ENCODE measurements around the gene STX10.

Gene STX10

DNA sequence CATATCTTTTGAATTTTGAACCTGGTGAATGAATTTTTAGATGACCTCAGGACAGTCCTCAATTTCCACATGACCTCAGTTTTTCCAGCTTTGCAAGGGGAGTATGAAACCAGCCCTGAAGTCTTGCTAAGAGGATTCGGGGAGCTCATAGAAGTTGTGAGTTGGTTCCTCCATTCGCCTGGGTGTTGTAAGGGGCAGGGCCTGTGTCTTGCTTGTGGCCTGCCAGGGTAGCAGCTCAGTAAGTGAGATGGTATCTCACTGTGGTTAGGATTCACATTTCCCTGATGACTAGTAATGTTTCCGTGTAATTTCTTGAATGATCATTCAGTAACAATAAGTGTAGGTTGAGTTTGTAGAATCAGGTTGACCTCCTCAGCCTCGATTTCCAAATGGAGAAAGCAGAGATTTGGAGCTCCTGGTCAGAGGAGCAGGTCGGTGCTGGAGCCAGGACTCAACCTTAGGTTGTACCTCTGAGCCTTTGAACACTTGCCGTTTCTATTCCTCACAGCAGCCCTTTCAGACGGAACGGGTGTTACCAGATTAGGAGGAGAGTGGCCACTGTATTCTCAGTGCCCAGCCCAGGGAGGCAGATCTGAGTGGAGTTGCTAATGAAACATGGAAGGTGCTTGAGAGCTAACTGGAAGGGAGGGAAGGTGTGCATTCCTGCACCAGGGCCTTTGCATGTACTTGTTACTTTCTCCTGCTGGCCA, 17.5 kb downstream of the STX10 start:
- DNase-seq (ENCODE audit: low read depth), result peak; percentile 48
- TF ChIP-seq, protein P1, sequence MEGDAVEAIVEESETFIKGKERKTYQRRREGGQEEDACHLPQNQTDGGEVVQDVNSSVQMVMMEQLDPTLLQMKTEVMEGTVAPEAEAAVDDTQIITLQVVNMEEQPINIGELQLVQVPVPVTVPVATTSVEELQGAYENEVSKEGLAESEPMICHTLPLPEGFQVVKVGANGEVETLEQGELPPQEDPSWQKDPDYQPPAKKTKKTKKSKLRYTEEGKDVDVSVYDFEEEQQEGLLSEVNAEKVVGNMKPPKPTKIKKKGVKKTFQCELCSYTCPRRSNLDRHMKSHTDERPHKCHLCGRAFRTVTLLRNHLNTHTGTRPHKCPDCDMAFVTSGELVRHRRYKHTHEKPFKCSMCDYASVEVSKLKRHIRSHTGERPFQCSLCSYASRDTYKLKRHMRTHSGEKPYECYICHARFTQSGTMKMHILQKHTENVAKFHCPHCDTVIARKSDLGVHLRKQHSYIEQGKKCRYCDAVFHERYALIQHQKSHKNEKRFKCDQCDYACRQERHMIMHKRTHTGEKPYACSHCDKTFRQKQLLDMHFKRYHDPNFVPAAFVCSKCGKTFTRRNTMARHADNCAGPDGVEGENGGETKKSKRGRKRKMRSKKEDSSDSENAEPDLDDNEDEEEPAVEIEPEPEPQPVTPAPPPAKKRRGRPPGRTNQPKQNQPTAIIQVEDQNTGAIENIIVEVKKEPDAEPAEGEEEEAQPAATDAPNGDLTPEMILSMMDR (conservative IDR thresholded peaks at IDR 0.05; ENCODE audit: low read depth, low read length), result no peak
- H3K4me3 ChIP-seq (ENCODE audit: low read depth, low read length), result no peak overlapping the region

DNA sequence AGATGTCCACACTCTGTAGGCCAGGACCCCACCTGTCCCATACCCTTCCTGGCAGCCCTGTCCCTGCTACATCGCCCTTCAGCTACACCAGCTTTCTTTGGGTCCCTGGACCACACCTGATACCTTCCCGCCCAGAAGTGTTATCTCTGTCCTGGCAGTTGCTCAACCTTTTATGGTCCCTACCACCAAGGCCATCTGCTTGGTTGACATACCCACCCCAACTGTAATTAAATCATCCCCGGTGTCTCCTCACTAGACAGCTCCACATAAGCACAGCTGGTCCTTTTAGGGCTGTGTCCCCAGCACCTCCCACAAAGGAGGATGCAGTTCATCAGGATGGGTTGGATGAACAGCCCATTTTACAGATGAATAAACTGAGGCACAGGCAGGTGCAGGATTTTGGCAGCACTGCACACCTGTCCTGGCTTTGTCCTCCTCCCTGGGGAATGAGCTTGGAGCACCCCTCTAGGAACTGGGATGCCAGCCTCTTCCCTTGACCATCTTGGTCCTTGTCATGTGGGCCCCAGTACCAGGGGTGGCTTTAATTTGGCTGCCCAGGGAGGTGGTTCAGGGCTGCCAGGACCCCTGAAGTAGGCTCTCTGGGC, 19.2 kb downstream of the STX10 start:
- TF ChIP-seq, protein P1 (conservative IDR thresholded peaks at IDR 0.05; ENCODE audit: low read depth, low read length), result no peak
- no peak overlapping the region for H3K4me3 ChIP-seq (ENCODE audit: low read depth, low read length)
- DNase-seq (ENCODE audit: low read depth), result no peak

DNA sequence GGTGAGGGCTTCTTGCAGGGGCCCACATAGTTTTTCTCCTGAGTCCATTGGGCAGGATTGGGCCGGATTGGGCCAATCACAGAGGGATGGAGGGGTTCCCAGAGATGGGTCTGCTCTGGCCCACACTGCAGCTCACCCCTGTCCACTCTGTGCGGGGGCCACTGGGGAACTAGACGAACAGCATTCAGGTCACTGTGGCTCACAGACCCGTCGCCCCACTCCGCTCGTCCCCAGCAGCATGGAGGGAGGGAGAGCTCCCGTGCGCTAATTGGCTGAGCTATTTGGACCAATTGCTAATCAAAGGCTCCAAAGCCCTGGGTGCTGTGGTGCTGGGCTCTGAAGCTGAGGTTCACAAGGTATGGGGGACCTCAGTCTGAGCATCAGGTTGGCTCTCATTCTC, 20.8 kb downstream of the STX10 start:
- no peak overlapping the region for H3K4me3 ChIP-seq (ENCODE audit: low read depth, low read length)
- TF ChIP-seq, protein P1 (conservative IDR thresholded peaks at IDR 0.05; ENCODE audit: low read depth, low read length), result no peak
- no peak for DNase-seq (ENCODE audit: low read depth)

DNA sequence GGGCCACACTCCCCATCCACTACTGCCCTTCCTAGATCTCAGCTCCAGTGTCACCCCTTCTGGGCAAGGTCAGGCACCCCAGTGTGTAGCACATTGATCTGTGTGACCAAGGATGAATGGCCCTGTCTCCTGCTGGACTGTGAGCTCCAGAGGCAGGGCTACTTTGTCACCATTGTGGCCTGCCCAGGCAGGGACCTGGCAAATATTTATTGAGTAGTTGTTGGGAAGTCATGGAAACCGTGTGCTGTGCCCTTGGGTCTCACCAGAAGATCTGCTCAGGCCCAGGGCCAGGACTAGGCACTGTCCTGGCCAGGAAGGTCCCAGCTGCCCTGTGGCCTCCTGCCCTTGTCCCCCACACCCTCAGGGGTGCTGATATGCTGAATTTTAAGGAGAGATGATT, 21.6 kb downstream of the STX10 start:
- TF ChIP-seq, protein P1 (conservative IDR thresholded peaks at IDR 0.05; ENCODE audit: low read depth, low read length), result no peak
- no peak for DNase-seq (ENCODE audit: low read depth)
- H3K4me3 ChIP-seq (ENCODE audit: low read depth, low read length), result no peak overlapping the region

DNA sequence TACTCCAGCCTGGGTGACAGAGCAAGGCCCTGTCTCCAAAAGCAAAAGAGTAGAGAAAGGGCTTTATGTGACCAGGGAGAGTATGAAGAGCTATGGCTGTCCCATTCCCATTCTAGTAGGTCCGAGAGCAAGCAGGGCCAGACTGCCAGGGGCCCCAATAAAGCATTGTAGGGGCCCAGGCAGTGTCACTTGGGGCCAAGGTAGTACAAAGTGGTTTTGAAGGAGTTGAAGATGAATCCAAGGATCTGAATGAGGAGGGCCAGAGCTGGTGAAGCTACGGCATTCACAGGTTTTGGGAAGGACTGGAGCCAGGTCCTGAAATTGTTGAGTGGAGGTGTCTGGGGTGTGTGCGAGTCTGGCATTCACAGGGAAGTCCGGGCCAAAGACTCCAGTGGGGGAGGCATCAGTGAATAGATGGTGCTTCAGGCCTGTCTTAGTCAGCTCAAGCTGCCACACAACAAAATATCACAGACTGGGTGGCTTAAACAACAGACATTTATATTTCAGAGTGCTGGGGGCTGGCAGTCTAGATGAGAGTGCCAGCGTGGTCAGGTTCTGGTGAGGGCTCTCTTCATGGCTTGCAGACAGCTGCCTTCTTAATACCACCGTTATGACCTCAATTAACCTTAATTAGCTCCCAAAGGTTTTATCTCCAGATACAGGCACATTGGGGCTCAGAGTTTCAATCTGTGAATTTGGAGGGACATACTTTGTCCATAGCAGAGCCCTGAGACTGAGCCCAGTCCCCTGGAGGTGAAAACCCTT, 22.2 kb downstream of the STX10 start:
- H3K4me3 ChIP-seq (ENCODE audit: low read depth, low read length), result no peak overlapping the region
- no peak for DNase-seq (ENCODE audit: low read depth)
- TF ChIP-seq, protein P1 (conservative IDR thresholded peaks at IDR 0.05; ENCODE audit: low read depth, low read length), result no peak

DNA sequence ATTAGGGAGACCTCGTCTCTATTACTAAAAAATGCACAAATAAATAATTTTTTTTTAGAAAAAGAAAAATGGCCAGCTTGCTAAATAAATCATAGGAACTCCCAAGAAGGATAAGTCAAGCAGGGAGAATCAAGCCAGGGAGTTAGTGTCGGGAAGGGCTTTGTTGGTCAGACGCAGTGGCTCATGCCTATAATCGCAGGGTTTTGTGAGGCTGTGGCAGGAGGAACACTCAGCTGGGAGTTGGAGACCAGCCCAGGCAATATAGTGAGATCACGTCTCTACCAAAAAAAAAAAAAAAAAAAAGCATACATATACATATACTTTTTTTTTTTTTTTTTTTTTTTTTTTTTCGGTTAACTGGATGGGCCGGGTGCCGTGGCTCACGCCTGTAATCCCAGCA, 23.1 kb downstream of the STX10 start:
- TF ChIP-seq, protein P1 (conservative IDR thresholded peaks at IDR 0.05; ENCODE audit: low read depth, low read length), result no peak
- no peak for DNase-seq (ENCODE audit: low read depth)
- H3K4me3 ChIP-seq (ENCODE audit: low read depth, low read length), result no peak overlapping the region

All from choroid plexus epithelial cell (primary cell).